GM21515 (cell line): ENCODE results near the gene ATP2B1.

Experiments
- ATAC-seq: cut with Tn5 transposase; IDR thresholded peaks from one replicate; pipeline ENCODE4 v1.9.1; 2021; ENCODE audit not compliant: unreplicated experiment

The ATP2B1 gene

GRCh38 chr12:89544681-89545184 lies 163.9 kb downstream of the ATP2B1 start:
- no peak for ATAC-seq

DNA sequence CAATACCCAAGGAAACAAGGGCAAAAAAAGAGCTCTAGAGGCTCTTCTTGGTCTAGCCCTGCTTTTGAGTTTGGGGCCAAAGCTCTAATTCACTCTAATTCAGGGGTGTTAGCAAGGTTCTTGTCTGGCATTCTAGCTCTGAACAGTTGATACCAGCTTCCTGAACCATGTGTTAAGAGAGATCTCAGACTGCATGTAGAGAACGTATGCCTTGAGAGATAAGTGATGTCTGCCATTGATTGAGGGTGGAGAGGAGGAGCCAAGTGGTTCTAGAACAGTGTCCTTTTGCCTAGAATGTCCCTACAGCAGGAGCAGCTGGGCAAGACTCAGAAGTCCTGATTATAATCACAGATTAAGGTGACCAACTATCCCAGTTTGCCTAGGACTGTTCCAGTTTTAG lies 164.6 kb downstream of the ATP2B1 start:
- no peak for ATAC-seq

DNA sequence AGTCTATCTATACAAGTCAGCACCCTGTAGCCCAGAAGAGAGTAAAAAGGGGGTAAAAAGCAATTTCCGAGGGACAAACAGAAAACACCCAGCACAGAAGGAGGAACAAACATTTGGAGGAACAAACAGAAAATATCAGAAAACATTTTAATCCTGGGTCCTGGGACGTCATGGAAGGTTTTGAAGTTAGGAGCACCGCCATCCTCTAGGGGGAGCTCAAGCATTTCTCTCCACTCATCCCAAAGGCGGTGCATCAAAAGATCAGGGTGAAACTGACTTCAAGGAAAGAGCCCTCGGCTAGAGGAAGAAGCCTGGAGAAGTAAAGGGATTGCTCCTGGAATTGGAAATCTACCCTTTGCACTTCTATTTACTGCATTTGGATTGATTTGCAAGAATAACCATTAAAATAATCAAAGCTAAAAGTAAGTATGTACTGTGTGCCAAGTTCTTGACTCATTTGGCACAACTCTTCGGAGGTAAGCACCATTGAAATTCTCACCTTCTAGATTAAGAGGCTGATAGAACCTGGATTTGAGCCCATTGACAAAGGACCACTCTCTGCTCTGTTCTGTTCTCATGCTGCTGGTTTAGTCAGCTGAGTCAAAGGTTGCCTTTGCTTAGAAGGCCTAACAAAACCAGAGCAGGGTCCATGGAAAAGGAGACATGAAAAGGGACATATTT lies 165.6 kb downstream of the ATP2B1 start:
- ATAC-seq = peak; percentile 89

DNA sequence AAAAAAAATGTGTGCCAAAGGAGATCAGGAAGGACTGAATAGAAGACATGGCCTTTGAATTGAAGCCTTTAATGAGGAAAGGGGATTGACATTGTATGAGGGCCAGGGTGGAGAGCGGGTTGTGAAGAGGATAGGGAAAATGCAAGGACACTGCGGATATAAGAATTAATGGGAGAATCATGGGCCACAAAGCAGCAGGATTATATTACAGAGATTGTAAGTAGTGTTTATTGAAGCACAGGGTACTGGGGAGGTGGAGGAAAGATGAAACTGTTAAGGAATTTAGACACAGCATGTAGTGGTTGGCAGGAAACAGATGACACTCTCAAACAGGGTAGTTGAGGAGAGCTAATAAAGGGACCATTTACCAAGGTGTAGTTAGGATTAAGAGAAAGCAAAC lies 166.4 kb downstream of the ATP2B1 start:
- no peak for ATAC-seq

GRCh38 chr12:89540586-89540985 lies 168.1 kb downstream of the ATP2B1 start:
- no peak for ATAC-seq

- ATAC-seq = no peak
Observed at GRCh38 chr12:89539426-89540223, 169.0 kb downstream of the ATP2B1 start.

- no peak for ATAC-seq
Observed at GRCh38 chr12:89538897-89539296, 169.7 kb downstream of the ATP2B1 start.
